Activated T-helper 1 cell treated with anti-CD3 and anti-CD28 coated beads, Interleukin-12 subunit alpha, Interleukin-12 subunit beta, Interleukin-2, Interleukin-4 antibody, amounts not matched to agents 30 ng/mL and 10 ng/mL and 1 ng/mL, durations not matched to agents 14 hours and 24 hours and 36 hours (primary cell): Measurements from ENCODE around the gene ERICH6. TPM values are rescaled to one million over a fixed set of nuclear protein-coding genes. Genes with fewer than 3 reads are reported as not detected.

Experiments used
- DNase-seq: peaks from one replicate; pipeline ENCODE4 v3.0.0; 2021; ENCODE audit warnings: low spot score
- H3K27ac Mint-ChIP-seq: one replicate; pipeline ENCODE4 v1.8.0; 2021; ENCODE audit warnings: mild to moderate bottlenecking, mixed read lengths
- H3K27me3 Mint-ChIP-seq: one replicate; pipeline ENCODE4 v1.8.0; 2022; ENCODE audit warnings: mild to moderate bottlenecking, moderate library complexity, mixed read lengths; ENCODE audit not compliant: insufficient read depth
- H3K36me3 Mint-ChIP-seq: one replicate; pipeline ENCODE4 v1.8.0; 2021; ENCODE audit warnings: low read depth, mixed read lengths
- H3K4me1 Mint-ChIP-seq: one replicate; pipeline ENCODE4 v1.8.0; 2021; ENCODE audit warnings: low read depth, mixed read lengths
- H3K4me3 Mint-ChIP-seq: one replicate; pipeline ENCODE4 v1.8.0; 2021; ENCODE audit warnings: mild to moderate bottlenecking, moderate library complexity, mixed read lengths
- H3K9me3 Mint-ChIP-seq: one replicate; pipeline ENCODE4 v1.8.0; 2021; ENCODE audit warnings: mixed read lengths
- intact Hi-C: fragments of 100-400 bp; cut with micrococcal nuclease; formaldehyde crosslinking; loops from one replicate; pipeline ENCODE4 v1.15.1; 2024
- total RNA-seq: library from RNA; stranded (reverse); gene quantifications from 2 replicates; pipeline ENCODE4 v1.2.3, GENCODE V29; 2022

ERICH6 gene
- total RNA-seq, 1 donor from 2014 or later, result not detected

DNA sequence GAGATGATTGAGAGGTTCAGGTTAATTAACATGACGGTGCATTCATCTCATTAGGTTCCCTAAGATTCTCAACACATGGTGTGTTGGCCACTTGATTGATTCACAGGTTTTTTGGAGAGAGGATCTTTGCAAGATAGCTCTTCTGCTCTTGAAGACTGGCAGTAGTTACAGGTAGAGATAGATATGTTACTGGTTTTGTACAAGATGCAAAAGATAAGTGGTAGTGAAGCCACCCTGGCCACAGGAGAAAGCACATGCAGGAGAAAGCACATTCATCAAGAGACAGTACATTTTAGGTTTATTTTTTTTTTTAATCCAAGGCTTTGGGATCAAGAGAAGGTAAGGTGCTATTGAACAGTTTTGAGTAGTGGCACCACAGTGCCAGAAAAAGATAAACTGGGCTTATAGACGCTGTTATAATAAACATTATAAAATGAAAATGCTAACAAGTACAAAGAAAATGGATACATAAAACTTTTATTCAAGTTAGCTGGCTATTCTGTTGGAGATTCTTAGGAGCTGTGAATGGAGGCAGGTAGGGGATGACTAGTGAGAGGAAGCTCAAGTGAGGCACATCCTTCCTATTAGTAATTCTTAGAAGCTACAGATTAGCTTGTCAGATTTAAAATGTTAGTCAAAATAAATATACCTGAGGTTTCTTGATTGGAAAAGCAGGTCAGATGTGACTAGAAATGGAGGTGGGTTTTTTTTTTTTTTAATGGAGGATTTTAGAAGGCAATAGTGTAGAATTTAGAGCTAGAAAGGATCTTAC, 89.8 kb downstream of the ERICH6 start:
- Mint-ChIP-seq H3K9me3 (peaks cover 5% of the 10 kb centered on the region), H3K27ac (peak overlapping the region; percentile 35), H3K36me3 (peaks cover 36% of the 10 kb centered on the region), H3K4me1 (peaks cover 56% of the 10 kb centered on the region), H3K27me3 (no peaks in the 10 kb centered on the region), H3K4me3 (no peak overlapping the region)
- no peak for DNase-seq
- intact Hi-C loops, result loop anchor here (2.0 kb wide), 2 partner anchors 13 to 67 kb away; partner anchors contain the start of genes EIF2A and SERP1

DNA sequence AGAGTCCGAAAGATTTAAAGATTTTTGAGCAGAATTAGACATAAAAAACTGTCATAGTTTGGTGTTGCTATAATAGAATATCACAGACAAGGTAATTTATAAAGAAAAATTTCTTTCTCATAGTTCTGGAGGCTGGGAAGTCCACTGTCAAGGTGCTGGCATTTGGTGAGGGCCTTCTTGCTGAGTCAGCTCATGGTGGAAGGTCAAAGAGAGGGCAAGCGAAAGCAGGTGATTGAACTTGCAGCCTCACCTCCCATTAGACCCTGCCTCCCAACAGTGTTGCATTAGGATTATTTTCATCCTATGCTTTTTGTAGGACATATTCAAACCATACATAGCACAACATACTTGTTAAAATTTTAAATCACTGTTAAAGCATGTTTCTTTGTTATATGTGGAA, 90.7 kb downstream of the ERICH6 start:
- intact Hi-C loops, result no loop called here
- no peak overlapping the region for H3K4me3 Mint-ChIP-seq

DNA sequence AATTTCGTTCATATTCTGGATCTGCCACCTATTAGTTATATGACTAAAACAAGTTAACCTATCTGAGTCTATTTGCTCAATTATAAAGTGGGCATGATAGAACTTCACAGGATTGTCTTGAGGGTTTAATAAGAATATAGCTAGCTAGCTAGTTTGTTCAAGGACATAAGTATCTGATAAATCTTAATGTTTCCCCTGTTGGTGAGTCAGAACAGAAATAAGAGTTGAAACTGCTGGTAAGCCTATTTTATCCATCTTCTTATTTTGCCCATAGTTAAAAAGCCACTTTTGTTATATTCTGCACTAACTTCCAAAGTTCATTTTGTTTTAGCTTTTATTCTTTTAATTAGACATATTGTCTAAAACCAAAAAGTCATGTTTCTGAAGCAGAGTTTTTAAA, 91.2 kb downstream of the ERICH6 start:
- no peaks in the 10 kb centered on the region for H3K27me3 Mint-ChIP-seq
- no peak overlapping the region for H3K4me3 Mint-ChIP-seq
- no peak for DNase-seq
- H3K36me3 Mint-ChIP-seq, result peaks cover 38% of the 10 kb centered on the region
- peaks cover 59% of the 10 kb centered on the region for H3K4me1 Mint-ChIP-seq
- intact Hi-C loops, result no loop called here
- no peak overlapping the region for H3K27ac Mint-ChIP-seq
- H3K9me3 Mint-ChIP-seq, result peaks cover 5% of the 10 kb centered on the region

More for the DNA sequence above, 90.7 kb downstream of the ERICH6 start:
- Mint-ChIP-seq H3K27me3 (no peaks in the 10 kb centered on the region), H3K4me1 (peaks cover 56% of the 10 kb centered on the region), H3K36me3 (peaks cover 34% of the 10 kb centered on the region), H3K27ac (no peak overlapping the region), H3K9me3 (peaks cover 5% of the 10 kb centered on the region)
- DNase-seq, result no peak

DNA sequence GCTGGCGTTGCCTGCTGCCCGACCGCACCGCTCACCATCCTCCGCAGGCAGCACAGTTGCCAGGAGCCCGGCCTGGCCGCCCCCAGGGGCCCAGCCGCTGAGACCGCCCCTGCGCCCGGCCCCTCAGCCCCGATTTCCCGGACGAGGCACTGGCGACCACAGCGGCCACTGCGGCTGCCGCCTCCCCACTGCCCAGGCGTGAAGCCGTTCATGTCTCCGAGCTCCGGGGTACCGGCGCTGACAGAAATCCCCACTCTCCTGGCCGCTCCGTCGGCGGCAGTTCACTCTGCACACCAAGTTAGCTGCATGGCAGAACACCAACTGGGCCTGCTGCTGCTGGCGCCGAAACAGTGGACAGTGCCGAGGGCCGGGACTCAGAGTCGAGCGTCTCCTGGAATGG, 92.1 kb downstream of the ERICH6 start:
- no peak overlapping the region for H3K27ac Mint-ChIP-seq
- DNase-seq, result no peak
- H3K4me3 Mint-ChIP-seq, result no peak overlapping the region
- peaks cover 43% of the 10 kb centered on the region for H3K36me3 Mint-ChIP-seq
- no peaks in the 10 kb centered on the region for H3K27me3 Mint-ChIP-seq
- H3K4me1 Mint-ChIP-seq, result peaks cover 63% of the 10 kb centered on the region
- H3K9me3 Mint-ChIP-seq, result peaks cover 5% of the 10 kb centered on the region
- intact Hi-C loops, result no loop called here

DNA sequence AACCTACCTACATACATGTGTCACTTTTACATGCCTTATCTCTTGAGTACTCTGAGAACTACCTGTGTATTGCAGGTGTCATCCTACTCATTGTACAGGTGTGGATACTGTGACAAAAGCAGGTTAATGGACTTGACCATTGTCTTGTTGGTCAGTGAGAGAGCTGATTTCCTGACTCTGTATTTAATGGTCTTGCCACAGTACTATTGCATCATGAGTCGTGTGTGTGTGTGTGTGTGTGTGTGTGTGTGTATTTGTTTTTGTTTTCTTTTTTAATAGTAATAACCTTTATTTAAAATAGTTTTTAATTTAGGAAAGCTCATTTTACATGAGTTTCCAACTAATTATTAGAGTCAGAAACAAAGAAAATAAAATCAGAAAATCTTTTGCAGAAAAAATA, 92.9 kb downstream of the ERICH6 start:
- no peak for DNase-seq
- peaks cover 70% of the 10 kb centered on the region for H3K4me1 Mint-ChIP-seq
- no peaks in the 10 kb centered on the region for H3K27me3 Mint-ChIP-seq
- H3K4me3 Mint-ChIP-seq, result no peak overlapping the region
- intact Hi-C loops, result no loop called here
- H3K9me3 Mint-ChIP-seq, result peaks cover 5% of the 10 kb centered on the region
- H3K36me3 Mint-ChIP-seq, result peaks cover 47% of the 10 kb centered on the region
- H3K27ac Mint-ChIP-seq, result no peak overlapping the region

- no peak overlapping the region for H3K4me3 Mint-ChIP-seq
- intact Hi-C loops, result loop anchor here (10.0 kb wide), 2 partner anchors 795 to 1585 kb away; partner anchors contain the start of gene RNF13
- peak overlapping the region; percentile 11 for H3K27ac Mint-ChIP-seq
- peaks cover 77% of the 10 kb centered on the region for H3K4me1 Mint-ChIP-seq
- peaks cover 5% of the 10 kb centered on the region for H3K9me3 Mint-ChIP-seq
- H3K27me3 Mint-ChIP-seq, result no peaks in the 10 kb centered on the region
- no peak for DNase-seq
- peaks cover 49% of the 10 kb centered on the region for H3K36me3 Mint-ChIP-seq
Observed at GRCh38 chr3:150609988-150610387, 93.7 kb downstream of the ERICH6 start.

Other genes with a start within 250 kb of the ERICH6 start
- 96.0 and 102 TPM in 2 replicates for gene SERP1, start 157.4 kb downstream of the ERICH6 start, total RNA-seq
- 122 TPM in 2 replicates for gene EIF2A, start 157.1 kb downstream of the ERICH6 start, total RNA-seq
- gene SELENOT, start 100.6 kb downstream of the ERICH6 start, total RNA-seq, result 139 and 140 TPM in 2 replicates
- 175 and 177 TPM in 2 replicates for gene SIAH2, start 59.2 kb upstream of the ERICH6 start, total RNA-seq
- not detected in 2 replicates for gene MINDY4B, start 201.5 kb upstream of the ERICH6 start, total RNA-seq